OCI-LY7 (cell line): Measurements from ENCODE around the gene TBC1D5. TPM values are rescaled to one million over a fixed set of nuclear protein-coding genes. Genes with fewer than 3 reads are reported as not detected.

Source experiments
- BruUV-seq: library from RNA; stranded (reverse); fragments of 400-500 nt; replicated peaks from 2 replicates; lab custom pipeline; 2021; lab: Mats Ljungman, UMichigan
- CTCF ChIA-PET: fragments of 300-600 bp; sonication (Branson Sonifier 250); formaldehyde crosslinking; loops from one replicate; lab custom pipeline; 2022; ENCODE audit warnings: antibody characterized with exemption; ENCODE audit not compliant: unreplicated experiment; lab: Charles Lee
- POLR2A ChIA-PET: fragments of 300-600 bp; sonication (Branson Sonifier 250); formaldehyde crosslinking; loops from one replicate; lab custom pipeline; 2022; ENCODE audit warnings: antibody characterized with exemption; lab: Charles Lee
- DNase-seq: peaks from one replicate; pipeline ENCODE4 v3.0.0-alpha.2; 2015; ENCODE audit warnings: low spot score
- H2AFZ ChIP-seq: fragments of 200-600 bp; sonication (generic), shearing (Covaris generic); 2 replicates; pipeline ENCODE4 v1.6.1; 2014; ENCODE audit warnings: mild to moderate bottlenecking, antibody characterized with exemption, low read length, moderate library complexity
- H3K27ac ChIP-seq: fragments of 200-600 bp; sonication (generic); 2 replicates; pipeline ENCODE4 v1.5.1; 2014; ENCODE audit warnings: mixed run types, low read depth, mild to moderate bottlenecking, moderate library complexity, low read length, inconsistent platforms; ENCODE audit not compliant: poor library complexity, severe bottlenecking
- H3K36me3 ChIP-seq: fragments of 200-600 bp; sonication (generic); 2 replicates; pipeline ENCODE4 v1.6.1; 2014; ENCODE audit warnings: mild to moderate bottlenecking, antibody characterized with exemption, low read length, moderate library complexity, mixed read lengths; ENCODE audit not compliant: insufficient read depth
- H3K4me1 ChIP-seq: fragments of 200-600 bp; sonication (generic); 2 replicates; pipeline ENCODE4 v1.5.1; 2014; ENCODE audit warnings: mild to moderate bottlenecking, low read length; ENCODE audit not compliant: insufficient read depth, poor library complexity, severe bottlenecking
- H3K4me2 ChIP-seq: fragments of 200-600 bp; sonication (generic); 2 replicates; pipeline ENCODE4 v1.6.1; 2014; ENCODE audit warnings: mild to moderate bottlenecking, low read length
- H3K4me3 ChIP-seq: fragments of 200-600 bp; sonication (generic); 2 replicates; pipeline ENCODE4 v1.5.1; 2014; ENCODE audit warnings: mild to moderate bottlenecking, low read depth, low read length; ENCODE audit not compliant: poor library complexity, severe bottlenecking
- H3K79me2 ChIP-seq: fragments of 200-600 bp; sonication (generic); 2 replicates; pipeline ENCODE4 v1.6.1; 2016; ENCODE audit warnings: low read depth, mild to moderate bottlenecking, low read length, moderate library complexity, mixed read lengths; ENCODE audit not compliant: insufficient read depth
- H3K9me2 ChIP-seq: fragments of 200-600 bp; sonication (generic); 2 replicates; pipeline ENCODE4 v1.6.1; 2016; ENCODE audit warnings: mild to moderate bottlenecking, low read length, mixed read lengths; ENCODE audit not compliant: insufficient read depth
- H3K9me3 ChIP-seq: fragments of 200-600 bp; sonication (generic); 2 replicates; pipeline ENCODE4 v1.6.1; 2014; ENCODE audit warnings: mild to moderate bottlenecking, mixed run types, low read length, mixed read lengths
- H4K20me1 ChIP-seq: fragments of 200-600 bp; sonication (generic); 2 replicates; pipeline ENCODE4 v1.6.1; 2014; ENCODE audit warnings: mild to moderate bottlenecking, antibody characterized with exemption, low read length, moderate library complexity, mixed read lengths; ENCODE audit not compliant: insufficient read depth
- EZH2phosphoT487 ChIP-seq: fragments of 200-600 bp; sonication (generic); IDR thresholded peaks from 2 replicates; pipeline ENCODE4 v1.6.1; 2018; ENCODE audit warnings: low read depth, borderline replicate concordance, mild to moderate bottlenecking, mixed run types, antibody characterized with exemption, low read length, moderate library complexity, mixed read lengths
- intact Hi-C: fragments of 100-400 bp; cut with micrococcal nuclease; formaldehyde crosslinking; loops from one replicate; pipeline ENCODE4 v1.10.0; 2022; ENCODE audit not compliant: unreplicated experiment
- total RNA-seq, 2 experiments: library from RNA; depleted of rRNA in 1 of 2; stranded (reverse); fragments of >200 nt in 1 of 2; shearing (Covaris generic) in 1 of 2; gene quantifications; 2 replicates each; pipeline ENCODE4 v1.2.3, GENCODE V29; 2014 to 2022
- TF ChIP-seq, protein P1 (sequence below): fragments of 200-600 bp; sonication (generic); conservative IDR thresholded peaks from 2 replicates; pipeline ENCODE4 v1.5.1; 2014; ENCODE audit warnings: mild to moderate bottlenecking, antibody characterized with exemption, low read length, moderate library complexity, mixed read lengths

The TBC1D5 gene
- total RNA-seq, 2 experiments from 2014 or later, result 78.5 to 82.4 TPM

DNA sequence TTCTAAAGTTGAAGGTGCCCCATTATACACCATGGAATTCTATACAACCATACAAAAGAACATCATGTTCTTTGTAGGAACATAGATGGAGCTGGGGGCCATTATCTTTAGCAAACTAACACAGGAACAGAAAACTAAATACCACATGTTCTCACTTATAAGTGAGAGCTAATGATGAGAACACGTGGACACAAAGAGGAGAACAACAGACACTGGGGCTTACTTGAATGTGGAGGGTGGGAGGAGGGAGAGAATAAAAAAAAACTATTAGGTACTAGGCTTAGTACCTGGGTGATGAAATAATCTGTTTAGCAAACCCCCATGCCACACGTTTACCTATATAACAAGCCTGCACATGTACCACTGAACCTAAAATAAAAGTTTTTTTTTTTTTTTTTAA lies 515.0 kb downstream of the TBC1D5 start:
- no peak overlapping the region for H3K4me2 ChIP-seq
- H3K79me2 ChIP-seq, result no peaks in the 10 kb centered on the region
- ChIA-PET CTCF (interaction anchor here (0.6 kb wide), 1 partner anchor 30 kb away, joined by 3 read pairs; no protein-coding TSS in a partner anchor), POLR2A (interaction anchor here (0.6 to 1.7 kb wide), 7 partner anchors 10 to 506 kb away, joined by 3 to 11 read pairs (median 3); no protein-coding TSS in a partner anchor)
- intact Hi-C loops, result no loop called here
- no peak overlapping the region for H3K4me3 ChIP-seq
- peaks cover 11% of the 10 kb centered on the region for H3K4me1 ChIP-seq
- no peak for DNase-seq
- BruUV-seq, result no TSS peak
- no peaks in the 10 kb centered on the region for H3K9me2 ChIP-seq
- no peaks in the 10 kb centered on the region for H4K20me1 ChIP-seq
- H3K36me3 ChIP-seq, result no peaks in the 10 kb centered on the region
- no peak overlapping the region for H3K27ac ChIP-seq
- H3K9me3 ChIP-seq, result no peaks in the 10 kb centered on the region
- TF ChIP-seq, protein P1, sequence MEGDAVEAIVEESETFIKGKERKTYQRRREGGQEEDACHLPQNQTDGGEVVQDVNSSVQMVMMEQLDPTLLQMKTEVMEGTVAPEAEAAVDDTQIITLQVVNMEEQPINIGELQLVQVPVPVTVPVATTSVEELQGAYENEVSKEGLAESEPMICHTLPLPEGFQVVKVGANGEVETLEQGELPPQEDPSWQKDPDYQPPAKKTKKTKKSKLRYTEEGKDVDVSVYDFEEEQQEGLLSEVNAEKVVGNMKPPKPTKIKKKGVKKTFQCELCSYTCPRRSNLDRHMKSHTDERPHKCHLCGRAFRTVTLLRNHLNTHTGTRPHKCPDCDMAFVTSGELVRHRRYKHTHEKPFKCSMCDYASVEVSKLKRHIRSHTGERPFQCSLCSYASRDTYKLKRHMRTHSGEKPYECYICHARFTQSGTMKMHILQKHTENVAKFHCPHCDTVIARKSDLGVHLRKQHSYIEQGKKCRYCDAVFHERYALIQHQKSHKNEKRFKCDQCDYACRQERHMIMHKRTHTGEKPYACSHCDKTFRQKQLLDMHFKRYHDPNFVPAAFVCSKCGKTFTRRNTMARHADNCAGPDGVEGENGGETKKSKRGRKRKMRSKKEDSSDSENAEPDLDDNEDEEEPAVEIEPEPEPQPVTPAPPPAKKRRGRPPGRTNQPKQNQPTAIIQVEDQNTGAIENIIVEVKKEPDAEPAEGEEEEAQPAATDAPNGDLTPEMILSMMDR, result no peak
- TF ChIP-seq EZH2phosphoT487, result no peak
- H2AFZ ChIP-seq, result no peak overlapping the region

DNA sequence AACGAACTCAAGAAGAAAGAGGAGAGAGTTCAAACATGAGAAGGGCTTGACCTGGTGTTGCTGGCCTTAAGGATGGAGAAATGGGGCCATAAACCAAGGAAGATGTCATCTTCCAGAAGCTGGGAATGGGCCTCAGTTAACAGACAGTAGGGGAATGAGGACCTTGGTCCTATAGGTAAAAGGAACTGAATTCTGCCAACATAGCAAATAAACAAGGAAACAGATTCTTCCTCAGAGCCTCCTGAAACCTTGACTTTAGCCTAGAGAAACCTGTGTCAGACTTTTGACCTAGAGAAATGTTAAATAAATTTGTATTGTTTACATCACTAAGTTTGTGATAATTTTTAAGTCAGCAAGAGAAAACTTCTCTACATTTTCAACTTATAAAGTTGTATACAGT lies 520.9 kb downstream of the TBC1D5 start:
- intact Hi-C loops, result no loop called here
- POLR2A ChIA-PET, result interaction anchor here (0.9 kb wide), 1 partner anchor 28 kb away, joined by 3 read pairs; no protein-coding TSS in a partner anchor
- H3K4me3 ChIP-seq, result no peak overlapping the region
- DNase-seq, result no peak
- no peaks in the 10 kb centered on the region for H3K79me2 ChIP-seq
- no peaks in the 10 kb centered on the region for H4K20me1 ChIP-seq
- no peak overlapping the region for H3K4me2 ChIP-seq
- BruUV-seq, result no TSS peak
- H3K9me2 ChIP-seq, result no peaks in the 10 kb centered on the region
- CTCF ChIA-PET, result no interaction called here
- H3K27ac ChIP-seq, result no peak overlapping the region
- no peaks in the 10 kb centered on the region for H3K9me3 ChIP-seq
- no peaks in the 10 kb centered on the region for H3K4me1 ChIP-seq
- TF ChIP-seq, protein P1, result no peak
- TF ChIP-seq EZH2phosphoT487, result no peak
- no peaks in the 10 kb centered on the region; the same call in 1 of the 2 replicates for H3K36me3 ChIP-seq
- H2AFZ ChIP-seq, result no peak overlapping the region

DNA sequence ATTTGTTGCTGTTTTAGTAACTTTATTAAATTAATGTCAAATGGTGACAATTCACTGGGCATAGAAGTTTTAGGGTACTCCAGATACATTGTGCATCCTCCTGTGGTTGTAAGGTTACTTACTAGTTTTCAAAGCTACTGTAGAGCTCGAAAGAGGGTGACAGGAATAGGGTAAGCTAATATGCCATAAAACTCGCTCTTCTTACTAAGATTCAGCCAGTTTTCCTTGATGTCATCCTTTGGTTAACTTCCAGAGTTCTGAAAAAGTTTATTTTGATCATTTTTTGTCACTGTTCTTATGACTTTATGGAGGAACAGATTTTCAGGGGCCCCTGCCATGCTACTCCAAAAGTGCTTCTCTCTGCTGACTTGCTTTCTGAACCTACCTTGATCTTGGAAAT lies 522.8 kb downstream of the TBC1D5 start:
- intact Hi-C loops, result no loop called here
- H3K79me2 ChIP-seq, result no peaks in the 10 kb centered on the region
- DNase-seq, result no peak
- H2AFZ ChIP-seq, result no peak overlapping the region
- TF ChIP-seq, protein P1, result no peak
- no peak for TF ChIP-seq EZH2phosphoT487
- BruUV-seq, result no TSS peak
- ChIA-PET CTCF (no interaction called here), POLR2A (interaction anchor here (1.1 to 1.6 kb wide), 3 partner anchors 7 to 194 kb away, joined by 3 to 6 read pairs (median 3); no protein-coding TSS in a partner anchor)
- no peaks in the 10 kb centered on the region for H3K4me1 ChIP-seq
- no peaks in the 10 kb centered on the region for H3K9me2 ChIP-seq
- H3K4me2 ChIP-seq, result no peak overlapping the region
- H3K27ac ChIP-seq, result no peak overlapping the region
- H3K36me3 ChIP-seq, result no peaks in the 10 kb centered on the region; the same call in 1 of the 2 replicates
- H3K9me3 ChIP-seq, result no peaks in the 10 kb centered on the region
- no peak overlapping the region for H3K4me3 ChIP-seq
- H4K20me1 ChIP-seq, result no peaks in the 10 kb centered on the region
